ENCODE results near the gene RBMS1.

DNA sequence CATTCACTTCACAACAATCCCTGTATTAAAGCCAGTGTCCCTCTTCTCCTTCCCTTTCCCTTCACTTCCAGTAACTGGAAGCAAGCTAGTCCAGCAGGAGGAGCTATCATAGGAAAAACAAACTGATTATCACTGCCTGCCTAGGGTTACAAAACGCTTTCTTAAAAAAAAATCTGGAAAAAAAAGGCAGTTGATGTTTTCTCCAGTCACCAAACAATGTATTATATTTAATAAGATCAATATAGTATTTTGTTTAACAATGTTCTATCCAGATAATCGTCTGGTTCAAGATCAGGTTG lies 214.8 kb downstream of the RBMS1 start:
- TF ChIP-seq POLR2A (IDR thresholded peaks at IDR 0.05) = no peak
- no peak for TF ChIP-seq POLR2AphosphoS5 (IDR thresholded peaks at IDR 0.05)
